Mesodermal cell (in vitro differentiated cells): ENCODE results near the gene GABBR2.

ENCODE experiments used
- H3K27ac ChIP-seq: 2 replicates; pipeline ENCODE4 v1.7.0; 2013; ENCODE audit warnings: mild to moderate bottlenecking, low read depth, low read length, moderate library complexity; ENCODE audit not compliant: severe bottlenecking
- H3K36me3 ChIP-seq: 2 replicates; pipeline ENCODE4 v1.7.1; 2013; ENCODE audit warnings: mild to moderate bottlenecking, low read length, moderate library complexity; ENCODE audit not compliant: control insufficient read depth, insufficient read depth
- H3K4me1 ChIP-seq: one replicate; pipeline ENCODE4 v1.7.1; 2013; ENCODE audit warnings: mild to moderate bottlenecking, low read length; ENCODE audit not compliant: insufficient read depth, control insufficient read depth, poor library complexity, severe bottlenecking
- H3K4me3 ChIP-seq: 2 replicates; pipeline ENCODE4 v1.7.0; 2013; ENCODE audit warnings: low read length, control low read depth, mild to moderate bottlenecking; ENCODE audit not compliant: insufficient read depth, poor library complexity, severe bottlenecking; ENCODE audit errors: extremely low read depth
- H3K9me3 ChIP-seq: 2 replicates; pipeline ENCODE4 v1.7.1; 2013; ENCODE audit warnings: mild to moderate bottlenecking, low read length, moderate library complexity; ENCODE audit not compliant: control insufficient read depth
- WGBS, 2 experiments: methylation state at CpG; one replicate each; pipeline ENCODE4 v1.1.5; 2013; ENCODE audit warnings: missing lambda C conversion rate in 2 of 2; ENCODE audit not compliant: insufficient coverage in 2 of 2; 5-methylcytosine and 5-hydroxymethylcytosine counted together

GABBR2 gene

GRCh38 chr9:98457726-98458370 lies 250.9 kb downstream of the GABBR2 start:
- Histone ChIP-seq H3K27ac (no peak overlapping the region), H3K9me3 (peaks cover 18% of the 10 kb centered on the region), H3K4me3 (no peak overlapping the region), H3K4me1 (no peaks in the 10 kb centered on the region), H3K36me3 (no peaks in the 10 kb centered on the region)
- WGBS, 2 experiments = 85 to 91% methylated on average over 5 to 8 of the region's 9 CpGs

DNA sequence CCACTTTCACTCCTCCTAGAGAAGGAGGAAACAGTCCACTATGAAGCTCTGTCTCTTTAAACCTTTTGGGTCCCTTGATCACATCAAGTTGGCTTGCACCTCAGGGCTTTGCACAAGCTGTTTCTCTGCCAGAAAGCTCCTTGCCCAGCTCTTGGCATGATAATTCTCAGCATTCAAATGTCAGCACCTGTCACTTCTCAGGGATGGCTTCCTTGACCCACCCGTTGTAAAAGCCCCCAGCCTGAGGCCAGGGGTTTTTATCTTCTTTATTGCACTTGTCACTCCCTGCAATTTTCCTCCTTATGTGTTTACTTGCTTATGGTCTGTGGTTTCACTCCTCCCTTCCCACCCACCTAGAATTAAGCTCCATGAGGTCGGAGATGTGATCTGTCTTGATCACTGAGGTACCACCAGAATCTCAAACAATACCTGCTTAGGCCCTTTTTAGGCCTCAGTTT lies 252.6 kb downstream of the GABBR2 start:
- WGBS, 2 experiments = 90 to 93% methylated on average over 2 of the region's 2 CpGs

GRCh38 chr9:98455256-98456155 lies 253.2 kb downstream of the GABBR2 start:
- WGBS, 2 experiments = 82 to 83% methylated on average over 9 of the region's 12 CpGs

More for the DNA sequence above, 252.6 kb downstream of the GABBR2 start:
- H3K9me3 ChIP-seq = peaks cover 12% of the 10 kb centered on the region
- H3K4me1 ChIP-seq = no peaks in the 10 kb centered on the region
- no peaks in the 10 kb centered on the region for H3K36me3 ChIP-seq
- H3K27ac ChIP-seq = no peak overlapping the region
- no peak overlapping the region for H3K4me3 ChIP-seq

DNA sequence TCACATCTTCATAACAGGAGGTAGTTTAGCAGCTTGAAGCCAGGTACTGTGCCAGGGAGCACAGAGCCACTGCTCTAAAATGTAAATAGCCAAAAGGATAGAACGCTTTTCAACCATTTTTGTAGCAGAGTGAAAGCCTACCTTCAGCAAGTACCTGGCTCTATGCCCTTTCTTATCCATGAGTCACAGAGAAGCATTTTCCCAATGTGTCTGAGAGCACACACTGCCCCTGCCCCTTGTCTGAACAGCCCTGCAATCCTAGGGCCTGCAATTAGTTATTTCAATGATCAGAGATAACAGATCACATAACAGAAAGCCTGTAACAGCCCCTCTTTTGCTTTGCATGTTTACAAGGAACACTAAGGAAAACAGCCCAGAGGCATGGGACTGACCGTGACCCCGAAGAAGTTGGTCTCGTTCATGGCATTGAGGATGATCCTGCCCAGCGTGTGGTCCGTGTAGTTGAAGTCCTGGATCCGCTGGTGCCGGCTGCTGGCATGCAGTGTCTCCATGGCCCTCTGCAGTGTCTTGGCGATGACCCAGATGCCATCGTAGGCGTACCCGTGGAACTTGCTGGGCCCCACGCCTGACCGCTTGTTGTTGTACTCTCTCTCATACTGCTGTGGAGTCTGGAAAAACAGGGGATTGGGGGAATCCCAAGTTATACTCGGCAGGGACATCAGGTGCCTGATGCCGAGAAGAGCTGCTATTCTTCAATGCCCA lies 255.0 kb downstream of the GABBR2 start:
- no peak overlapping the region for H3K4me3 ChIP-seq
- H3K4me1 ChIP-seq = no peaks in the 10 kb centered on the region
- 90 to 98% methylated on average over 15 of the region's 16 CpGs for WGBS, 2 experiments
- H3K27ac ChIP-seq = no peak overlapping the region
- no peaks in the 10 kb centered on the region for H3K36me3 ChIP-seq
- H3K9me3 ChIP-seq = no peaks in the 10 kb centered on the region

More at GRCh38 chr9:98455256-98456155, 253.2 kb downstream of the GABBR2 start:
- Histone ChIP-seq H3K36me3 (no peaks in the 10 kb centered on the region), H3K4me1 (no peaks in the 10 kb centered on the region), H3K4me3 (no peak overlapping the region), H3K9me3 (peaks cover 5% of the 10 kb centered on the region), H3K27ac (no peak overlapping the region)

DNA sequence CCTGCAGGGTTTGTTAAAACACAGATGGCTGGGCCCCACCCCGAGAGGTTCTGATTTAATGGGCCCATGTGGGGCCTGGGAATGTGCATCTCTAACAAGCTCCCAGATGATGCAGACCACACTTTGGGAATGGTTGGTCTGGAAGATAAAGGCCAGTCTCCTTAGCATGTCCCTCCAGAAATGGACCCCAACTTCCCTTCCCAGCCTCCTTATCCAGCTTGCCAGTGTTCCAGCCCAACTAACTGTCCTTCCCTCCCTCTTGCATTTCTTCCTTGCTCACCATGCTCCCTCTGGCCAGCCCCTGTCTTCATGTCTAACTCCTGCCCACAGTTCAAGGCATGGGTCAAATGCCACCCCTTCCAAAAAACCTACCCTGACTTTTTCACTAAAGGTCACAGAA lies 257.2 kb downstream of the GABBR2 start:
- H3K9me3 ChIP-seq = no peaks in the 10 kb centered on the region
- H3K27ac ChIP-seq = no peak overlapping the region
- H3K36me3 ChIP-seq = no peaks in the 10 kb centered on the region
- H3K4me3 ChIP-seq = no peak overlapping the region
- 83 to 100% methylated on average over 1 of the region's 1 CpG for WGBS, 2 experiments
- no peaks in the 10 kb centered on the region for H3K4me1 ChIP-seq

DNA sequence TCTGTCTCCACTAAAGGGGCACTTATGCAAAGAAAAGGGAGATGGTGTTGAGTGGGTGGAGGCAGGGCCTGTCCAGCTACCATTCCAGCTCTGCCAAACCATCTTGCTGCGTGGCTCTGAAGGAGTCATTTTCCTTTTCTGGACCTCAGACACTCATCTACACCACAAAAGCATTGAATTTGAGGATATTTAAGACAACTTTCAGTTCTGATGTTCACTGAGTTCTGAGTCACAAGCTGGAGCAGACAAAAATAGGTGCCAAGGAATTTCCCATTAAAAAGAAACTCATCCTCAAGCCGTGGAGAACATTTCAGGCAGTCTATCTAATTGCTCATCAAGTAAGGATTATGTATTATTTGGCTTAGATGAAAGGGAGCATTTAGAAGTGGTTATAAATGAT lies 258.2 kb downstream of the GABBR2 start:
- Histone ChIP-seq H3K4me3 (no peak overlapping the region), H3K27ac (no peak overlapping the region), H3K4me1 (no peaks in the 10 kb centered on the region), H3K36me3 (no peaks in the 10 kb centered on the region), H3K9me3 (no peaks in the 10 kb centered on the region)
- 100% methylated on average over 1 of the region's 2 CpGs; no CpG with 5 or more reads in 1 of the 2 experiments for WGBS, 2 experiments

DNA sequence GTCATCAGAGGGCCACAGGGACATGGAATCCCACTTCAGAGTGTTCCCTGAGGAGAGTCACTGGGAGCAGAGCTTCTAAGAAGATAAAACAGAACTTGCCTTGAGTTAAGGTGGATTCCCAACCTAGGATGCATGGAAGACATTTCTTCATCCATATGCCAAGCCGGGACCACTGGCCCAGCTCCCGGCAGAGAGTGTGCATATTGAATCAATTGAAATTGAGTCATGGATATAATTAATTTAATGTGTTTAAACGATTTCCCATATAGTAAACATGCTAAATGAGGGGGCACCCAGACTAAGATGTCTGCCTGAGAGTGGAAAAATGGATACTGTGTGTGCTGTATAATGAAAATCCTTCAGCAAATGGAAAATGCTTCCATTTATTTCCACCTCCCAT lies 258.9 kb downstream of the GABBR2 start:
- Histone ChIP-seq H3K36me3 (no peaks in the 10 kb centered on the region), H3K9me3 (no peaks in the 10 kb centered on the region), H3K4me3 (no peak overlapping the region), H3K27ac (no peak overlapping the region), H3K4me1 (no peaks in the 10 kb centered on the region)
- WGBS, 2 experiments = no CpG with 5 or more reads among the region's 3 CpGs

DNA sequence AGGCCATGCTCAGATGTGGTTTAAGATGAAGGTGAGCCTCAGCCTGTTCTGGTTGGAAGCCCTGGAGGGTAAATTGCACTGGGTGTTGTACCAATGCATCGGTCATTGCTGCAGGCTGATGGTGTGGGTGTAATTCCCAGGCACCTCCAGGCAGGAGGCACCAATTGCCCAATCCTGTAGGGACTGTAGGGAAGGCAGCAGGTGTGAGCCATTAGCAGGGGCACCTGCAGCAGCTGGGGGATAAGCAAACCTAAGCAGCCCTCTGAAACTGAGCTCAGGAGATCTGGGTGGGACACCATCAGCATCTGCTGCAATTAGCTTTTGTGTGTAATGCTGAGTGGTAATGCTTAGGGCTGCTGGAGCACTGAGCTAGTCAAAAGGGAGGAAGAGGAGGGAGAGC lies 263.2 kb downstream of the GABBR2 start:
- Histone ChIP-seq H3K4me1 (no peaks in the 10 kb centered on the region), H3K27ac (no peak overlapping the region), H3K9me3 (no peaks in the 10 kb centered on the region), H3K36me3 (no peaks in the 10 kb centered on the region), H3K4me3 (no peak overlapping the region)
- WGBS, 2 experiments = 89 to 100% methylated on average over 1 of the region's 1 CpG

GRCh38 chr9:98444601-98445000 lies 264.1 kb downstream of the GABBR2 start:
- H3K9me3 ChIP-seq = no peaks in the 10 kb centered on the region
- WGBS, 2 experiments = 68 to 83% methylated on average over 5 to 7 of the region's 13 CpGs
- H3K4me3 ChIP-seq = no peak overlapping the region
- H3K4me1 ChIP-seq = no peaks in the 10 kb centered on the region
- no peaks in the 10 kb centered on the region for H3K36me3 ChIP-seq
- no peak overlapping the region for H3K27ac ChIP-seq

- no peak overlapping the region for H3K27ac ChIP-seq
- no peaks in the 10 kb centered on the region for H3K9me3 ChIP-seq
- no peaks in the 10 kb centered on the region for H3K4me1 ChIP-seq
- 67 to 100% methylated on average over 1 of the region's 2 CpGs for WGBS, 2 experiments
- no peaks in the 10 kb centered on the region for H3K36me3 ChIP-seq
- H3K4me3 ChIP-seq = no peak overlapping the region
Measured at GRCh38 chr9:98442541-98442940, 266.2 kb downstream of the GABBR2 start.
